ACHN (cell line): ENCODE data around the gene MEGF8.

Source experiments
- DNase-seq: peaks from one replicate; pipeline ENCODE4 v3.0.0-alpha.2; 2015
- in situ Hi-C: cut with HindIII; loops from 2 replicates; pipeline ENCODE4 v1.10.0; 2017; ENCODE audit warnings: low sequenced_read_pairs, low pct_ligation_motif_present, low pct_unique_long_range_greater_than_20kb

MEGF8 gene

DNA sequence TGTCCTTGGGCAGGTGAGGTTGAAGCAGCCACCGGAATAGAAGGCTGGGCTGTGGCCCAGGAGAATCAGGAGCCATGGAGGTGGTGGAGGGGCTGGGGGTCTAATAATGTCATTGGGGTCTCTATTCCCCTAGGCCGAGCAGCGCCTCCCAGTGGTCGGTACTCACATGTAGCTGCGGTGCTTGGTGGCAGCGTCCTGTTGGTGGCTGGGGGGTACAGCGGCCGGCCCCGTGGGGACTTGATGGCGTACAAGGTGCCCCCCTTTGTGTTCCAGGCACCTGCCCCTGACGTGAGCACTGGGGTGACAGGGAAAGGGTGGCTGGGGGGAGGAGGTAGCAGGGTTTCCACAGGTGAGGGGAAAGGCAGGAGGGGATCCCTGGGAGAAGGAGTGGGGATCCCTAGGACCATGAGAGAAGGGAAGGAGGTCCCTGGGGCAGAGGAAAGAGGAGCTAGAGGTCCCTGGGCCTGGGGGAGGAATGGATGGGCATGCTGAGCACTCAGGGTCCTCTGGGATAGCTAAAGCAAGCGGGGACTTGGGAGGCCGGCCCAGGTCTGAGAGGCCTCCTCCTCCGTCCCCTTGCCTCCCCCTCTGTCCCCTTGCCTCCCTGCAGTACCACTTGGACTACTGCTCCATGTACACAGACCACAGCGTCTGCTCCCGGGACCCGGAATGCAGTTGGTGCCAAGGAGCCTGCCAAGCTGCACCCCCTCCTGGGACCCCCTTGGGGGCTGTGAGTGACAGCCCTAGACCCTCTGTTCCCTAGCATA, 18.1 kb downstream of the MEGF8 start:
- in situ Hi-C loops, result no loop called here
- DNase-seq, result no peak

DNA sequence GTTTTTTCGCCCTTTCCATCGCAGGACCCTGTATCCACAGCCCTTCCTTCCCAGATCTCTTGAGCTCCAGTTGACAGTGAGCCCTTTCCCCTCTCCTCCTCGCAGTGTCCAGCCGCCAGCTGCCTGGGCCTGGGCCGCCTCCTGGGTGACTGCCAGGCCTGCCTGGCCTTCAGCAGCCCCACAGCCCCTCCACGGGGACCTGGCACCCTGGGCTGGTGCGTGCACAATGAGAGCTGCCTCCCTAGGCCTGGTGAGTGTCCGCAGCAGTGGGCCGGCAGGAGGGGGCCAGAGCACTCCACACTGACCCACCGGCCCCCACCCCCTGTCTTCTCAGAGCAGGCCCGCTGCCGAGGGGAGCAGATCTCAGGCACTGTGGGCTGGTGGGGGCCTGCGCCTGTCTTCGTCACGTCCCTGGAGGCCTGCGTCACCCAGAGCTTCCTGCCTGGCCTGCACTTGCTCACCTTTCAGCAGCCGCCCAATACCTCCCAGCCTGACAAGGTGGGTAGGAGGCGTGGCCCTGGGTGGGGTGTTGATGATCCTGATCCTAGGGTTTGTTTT, 19.0 kb downstream of the MEGF8 start:
- no peak for DNase-seq
- in situ Hi-C loops, result no loop called here

DNA sequence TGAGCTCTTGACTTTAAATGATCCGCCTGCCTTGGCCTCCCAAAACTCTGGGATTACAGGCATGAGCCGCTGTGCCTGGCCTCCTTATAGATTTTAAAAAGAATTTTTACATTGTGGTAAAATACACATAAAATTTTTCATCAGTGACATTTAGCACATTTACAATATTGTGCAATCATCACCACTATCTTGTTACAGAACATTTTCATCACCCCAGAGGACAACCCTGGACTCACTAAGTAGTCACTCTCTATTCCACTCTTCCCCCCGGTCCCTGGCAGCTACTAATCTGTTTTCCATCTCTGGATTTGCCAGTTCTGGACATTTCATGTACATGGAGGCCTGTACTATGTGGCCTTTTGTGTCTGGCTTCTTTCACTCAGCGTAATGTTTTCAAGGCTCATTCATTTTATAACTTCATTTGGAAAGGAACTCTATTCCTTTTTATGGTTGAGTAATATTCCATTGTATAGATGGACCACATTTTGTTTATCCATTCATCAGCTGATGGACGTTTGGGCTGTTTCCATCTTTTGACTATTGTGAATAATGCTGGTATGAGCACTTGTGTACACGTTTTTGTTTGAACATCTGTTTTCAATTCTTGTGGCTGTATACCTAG, 19.9 kb downstream of the MEGF8 start:
- no peak for DNase-seq
- in situ Hi-C loops, result no loop called here

DNA sequence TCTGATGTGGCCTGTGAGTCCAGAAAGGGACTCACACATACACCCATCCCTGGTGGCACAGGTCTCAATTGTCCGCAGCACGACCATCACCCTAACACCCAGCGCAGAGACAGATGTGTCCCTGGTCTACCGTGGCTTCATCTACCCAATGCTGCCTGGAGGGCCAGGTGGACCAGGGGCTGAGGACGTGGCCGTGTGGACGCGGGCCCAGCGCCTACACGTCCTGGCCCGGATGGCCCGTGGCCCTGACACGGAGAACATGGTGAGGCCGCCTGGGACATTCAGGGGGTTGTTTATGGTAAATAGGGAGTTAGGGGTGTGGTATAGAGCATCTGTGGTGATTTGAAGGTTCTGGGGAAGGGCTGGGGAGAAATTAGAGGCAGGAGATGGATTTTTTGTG, 22.8 kb downstream of the MEGF8 start:
- in situ Hi-C loops, result no loop called here
- DNase-seq, result no peak

DNA sequence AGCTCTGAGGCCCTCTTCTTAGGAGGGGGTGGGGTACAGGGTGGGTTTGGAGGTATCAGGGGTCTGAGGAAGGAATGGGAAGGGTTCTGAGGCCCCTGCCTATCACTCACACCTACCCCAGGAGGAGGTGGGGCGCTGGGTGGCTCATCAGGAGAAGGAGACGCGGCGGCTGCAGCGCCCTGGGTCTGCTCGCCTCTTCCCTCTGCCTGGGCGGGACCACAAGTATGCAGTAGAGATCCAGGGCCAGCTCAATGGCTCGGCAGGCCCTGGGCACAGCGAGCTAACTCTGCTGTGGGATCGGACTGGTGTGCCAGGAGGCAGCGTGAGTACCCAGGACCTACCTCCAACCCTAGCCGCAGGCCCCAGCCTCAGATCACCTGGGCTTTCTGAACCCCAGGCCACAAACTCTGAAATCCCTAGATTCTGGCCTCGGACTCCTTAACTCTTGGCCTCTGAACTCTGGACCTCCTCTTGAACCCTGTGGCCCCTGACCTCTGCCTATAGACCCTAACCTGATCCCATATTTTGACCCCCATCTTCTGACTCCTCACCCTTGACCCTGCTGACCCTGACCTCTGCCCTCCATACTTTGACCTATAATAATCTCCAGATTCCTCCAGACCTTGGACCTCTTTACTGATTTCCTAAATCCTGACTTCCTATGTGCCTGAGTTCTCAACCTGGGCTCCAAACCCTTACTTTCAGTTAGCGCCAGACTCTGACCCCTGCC, 24.1 kb downstream of the MEGF8 start:
- in situ Hi-C loops, result no loop called here
- no peak for DNase-seq

DNA sequence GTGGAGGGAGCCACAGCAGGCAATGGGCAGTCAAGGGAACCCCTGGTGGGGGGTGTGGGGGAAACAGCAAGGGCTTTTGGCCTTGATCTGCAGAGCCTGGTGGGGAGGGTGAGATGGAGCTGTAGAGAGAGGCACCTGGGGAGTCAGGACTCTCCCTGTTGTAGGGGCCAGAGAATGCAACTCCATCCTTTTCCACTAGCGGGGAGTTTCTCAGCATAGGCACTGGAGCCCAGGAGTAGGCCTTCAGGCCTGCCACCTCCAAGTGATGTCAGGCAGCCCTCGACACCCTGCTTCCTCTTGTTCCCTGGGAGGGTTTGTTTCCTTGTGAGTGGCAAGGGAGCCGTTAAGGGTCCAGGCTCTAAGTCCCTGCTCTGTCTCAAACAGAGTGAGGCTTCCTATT, 25.0 kb downstream of the MEGF8 start:
- DNase-seq, result no peak
- in situ Hi-C loops, result no loop called here

DNA sequence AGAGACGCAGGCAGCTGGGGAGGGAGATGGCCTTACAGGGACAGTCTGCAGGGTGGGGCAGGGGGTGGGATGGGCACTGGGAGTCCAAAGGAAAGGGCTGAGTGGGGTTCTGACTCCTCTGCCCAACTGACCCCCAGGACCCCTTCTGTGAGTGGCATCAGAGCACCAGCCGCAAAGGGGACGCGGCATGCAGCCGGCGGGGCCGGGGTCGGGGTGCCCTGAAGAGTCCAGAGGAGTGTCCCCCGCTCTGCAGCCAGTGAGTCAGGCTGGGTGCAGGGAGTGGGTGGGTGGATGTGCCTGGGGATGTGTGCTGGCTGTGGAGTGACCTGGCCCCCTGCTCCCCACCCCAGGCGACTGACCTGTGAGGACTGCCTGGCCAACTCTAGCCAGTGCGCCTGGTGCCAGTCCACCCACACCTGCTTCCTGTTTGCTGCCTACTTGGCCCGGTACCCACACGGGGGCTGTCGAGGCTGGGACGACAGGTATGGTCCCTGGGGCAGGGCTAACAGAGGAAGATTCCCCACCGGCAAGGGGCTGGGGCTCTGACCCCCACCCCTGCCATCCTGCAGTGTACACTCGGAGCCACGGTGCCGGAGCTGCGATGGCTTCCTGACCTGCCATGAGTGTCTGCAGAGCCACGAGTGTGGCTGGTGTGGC, 25.8 kb downstream of the MEGF8 start:
- no peak for DNase-seq

DNA sequence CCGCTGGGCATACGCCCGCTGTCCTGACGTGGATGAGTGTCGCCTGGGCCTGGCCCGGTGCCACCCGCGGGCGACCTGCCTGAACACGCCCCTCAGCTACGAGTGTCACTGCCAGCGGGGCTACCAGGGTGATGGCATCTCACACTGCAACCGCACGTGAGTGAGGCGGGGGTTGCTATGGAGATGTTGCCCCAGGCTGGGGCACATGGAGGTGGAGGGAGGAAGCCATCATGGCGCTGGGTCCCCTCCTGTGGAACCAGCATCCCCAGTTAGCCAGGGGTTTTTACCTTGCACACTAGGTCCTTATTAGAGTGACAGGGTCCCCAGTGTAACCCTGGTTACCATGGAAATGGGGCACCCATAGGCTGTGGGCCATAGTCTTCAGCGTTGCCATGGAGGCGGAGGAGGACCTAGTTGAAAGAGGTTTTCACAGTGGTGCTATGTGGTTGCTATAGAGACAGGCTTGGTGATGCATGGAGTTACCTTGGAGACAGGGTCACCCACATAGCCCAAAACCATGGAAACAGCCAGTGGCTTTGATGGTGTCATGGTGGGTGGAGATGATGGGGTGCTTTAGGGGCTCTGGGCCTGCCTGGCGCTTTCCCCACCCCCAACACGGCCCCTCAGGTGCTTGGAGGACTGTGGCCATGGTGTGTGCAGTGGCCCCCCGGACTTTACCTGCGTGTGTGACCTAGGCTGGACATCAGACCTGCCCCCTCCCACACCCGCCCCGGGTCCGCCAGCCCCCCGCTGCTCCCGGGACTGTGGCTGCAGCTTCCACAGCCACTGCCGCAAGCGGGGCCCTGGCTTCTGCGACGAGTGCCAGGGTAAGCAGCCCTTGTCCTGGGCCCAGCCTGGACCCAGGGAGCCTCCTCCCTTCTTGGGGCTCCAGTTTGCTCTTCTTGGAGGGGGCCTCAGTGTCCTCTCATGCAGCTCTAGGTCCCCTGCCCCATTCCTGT, 27.1 kb downstream of the MEGF8 start:
- in situ Hi-C loops, result no loop called here
- no peak for DNase-seq

More for the DNA sequence above, 25.8 kb downstream of the MEGF8 start:
- in situ Hi-C loops, result no loop called here

DNA sequence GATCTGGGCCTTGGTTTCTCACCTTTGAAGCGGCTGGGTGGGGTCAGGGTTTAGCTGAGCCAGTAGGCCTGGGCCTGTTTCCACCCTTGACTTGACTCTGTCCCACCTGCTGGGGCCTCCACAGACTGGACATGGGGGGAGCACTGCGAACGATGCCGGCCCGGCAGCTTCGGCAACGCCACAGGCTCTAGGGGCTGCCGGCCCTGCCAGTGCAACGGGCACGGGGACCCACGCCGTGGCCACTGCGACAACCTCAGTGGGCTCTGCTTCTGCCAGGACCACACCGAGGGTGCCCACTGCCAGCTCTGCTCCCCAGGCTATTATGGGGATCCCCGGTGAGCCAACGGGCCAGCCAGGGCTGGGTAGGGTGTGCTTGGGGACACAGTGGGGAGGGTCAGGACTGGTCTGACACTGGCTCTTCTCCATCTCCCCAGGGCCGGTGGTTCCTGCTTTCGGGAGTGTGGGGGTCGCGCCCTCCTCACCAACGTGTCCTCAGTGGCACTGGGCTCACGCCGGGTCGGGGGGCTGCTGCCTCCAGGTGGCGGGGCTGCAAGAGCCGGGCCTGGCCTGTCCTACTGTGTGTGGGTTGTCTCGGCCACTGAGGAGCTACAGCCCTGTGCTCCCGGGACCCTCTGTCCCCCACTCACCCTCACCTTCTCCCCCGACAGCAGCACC, 28.0 kb downstream of the MEGF8 start:
- no peak for DNase-seq
- in situ Hi-C loops, result no loop called here

DNA sequence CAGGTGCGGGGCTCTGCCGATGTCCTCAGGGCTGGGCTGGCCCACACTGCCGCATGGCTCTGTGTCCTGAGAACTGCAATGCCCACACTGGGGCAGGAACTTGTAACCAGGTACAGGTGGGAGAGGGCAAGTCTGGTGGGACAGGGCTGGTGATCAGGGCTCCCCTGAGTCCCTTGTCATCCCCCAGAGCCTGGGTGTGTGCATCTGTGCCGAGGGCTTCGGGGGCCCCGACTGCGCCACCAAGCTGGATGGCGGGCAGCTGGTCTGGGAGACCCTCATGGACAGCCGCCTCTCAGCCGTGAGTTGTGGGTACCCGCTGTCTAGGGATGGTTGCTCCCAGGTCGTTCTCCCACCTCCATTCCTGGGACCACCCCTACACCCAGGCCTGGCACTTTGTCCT, 30.5 kb downstream of the MEGF8 start:
- no peak for DNase-seq
- in situ Hi-C loops, result no loop called here

DNA sequence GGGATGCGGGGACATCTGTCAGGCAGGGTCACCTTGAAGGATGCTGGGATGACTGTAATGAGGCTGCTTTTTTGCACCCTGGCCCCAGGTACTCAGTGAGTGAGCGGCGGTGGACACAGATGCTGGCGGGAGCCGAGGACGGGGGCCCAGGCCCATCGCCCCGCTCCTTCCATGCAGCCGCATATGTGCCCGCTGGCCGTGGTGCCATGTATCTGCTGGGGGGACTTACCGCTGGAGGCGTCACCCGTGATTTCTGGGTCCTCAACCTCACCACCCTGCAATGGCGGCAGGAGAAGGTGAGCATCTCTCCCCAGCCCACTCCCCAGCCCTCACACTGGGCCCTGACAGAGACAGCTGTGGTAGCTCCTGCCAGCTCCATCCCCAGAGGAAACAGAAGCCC, 31.3 kb downstream of the MEGF8 start:
- in situ Hi-C loops, result no loop called here
- DNase-seq, result no peak

DNA sequence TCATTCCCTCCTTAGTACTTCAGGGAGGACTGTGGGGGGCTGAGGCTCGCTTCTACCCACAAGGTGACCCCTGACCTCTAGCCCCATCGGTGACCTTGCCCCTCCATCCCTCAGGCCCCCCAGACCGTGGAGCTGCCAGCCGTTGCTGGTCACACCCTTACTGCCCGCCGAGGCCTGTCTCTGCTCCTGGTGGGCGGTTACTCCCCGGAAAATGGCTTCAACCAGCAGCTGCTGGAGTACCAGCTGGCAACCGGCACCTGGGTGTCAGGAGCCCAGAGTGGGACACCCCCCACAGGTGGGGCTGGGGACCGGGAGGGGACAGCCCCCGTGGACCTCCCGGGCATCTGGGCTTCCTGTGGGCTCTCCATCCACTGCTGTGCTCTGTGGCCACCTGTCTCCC, 31.9 kb downstream of the MEGF8 start:
- DNase-seq, result no peak
- in situ Hi-C loops, result no loop called here

DNA sequence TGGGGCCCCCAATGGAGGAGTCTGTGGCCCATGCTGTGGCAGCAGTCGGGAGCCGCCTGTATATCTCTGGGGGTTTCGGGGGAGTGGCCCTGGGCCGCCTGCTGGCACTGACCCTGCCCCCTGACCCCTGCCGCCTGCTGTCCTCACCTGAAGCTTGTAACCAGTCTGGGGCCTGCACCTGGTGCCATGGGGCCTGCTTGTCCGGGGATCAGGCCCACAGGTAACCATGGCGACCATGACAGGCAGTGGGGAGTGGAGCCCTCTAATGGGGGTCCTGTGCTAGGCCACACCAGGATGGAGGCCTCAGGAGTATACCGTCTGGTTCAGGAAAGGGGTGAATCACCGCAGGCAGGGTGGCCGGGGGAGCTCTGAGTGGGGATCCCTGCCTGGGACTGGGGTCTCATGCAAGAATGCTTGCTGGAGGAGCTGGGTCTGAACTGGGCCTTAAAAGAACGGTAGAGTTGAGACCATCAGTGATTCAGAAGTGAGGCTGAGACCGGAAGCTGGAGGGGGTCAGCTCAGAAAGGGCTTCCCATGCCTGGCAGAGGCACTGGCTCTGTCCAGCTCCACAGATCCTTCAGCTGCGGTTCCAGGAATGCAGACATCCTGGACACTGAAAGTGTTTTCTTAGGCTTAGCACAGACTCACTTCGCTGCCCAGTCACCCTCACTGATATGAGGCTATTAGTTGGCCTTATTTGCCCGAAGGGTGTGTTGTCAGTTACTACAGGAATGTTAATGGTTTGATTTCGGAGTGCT, 35.5 kb downstream of the MEGF8 start:
- in situ Hi-C loops, result no loop called here
- DNase-seq, result no peak

DNA sequence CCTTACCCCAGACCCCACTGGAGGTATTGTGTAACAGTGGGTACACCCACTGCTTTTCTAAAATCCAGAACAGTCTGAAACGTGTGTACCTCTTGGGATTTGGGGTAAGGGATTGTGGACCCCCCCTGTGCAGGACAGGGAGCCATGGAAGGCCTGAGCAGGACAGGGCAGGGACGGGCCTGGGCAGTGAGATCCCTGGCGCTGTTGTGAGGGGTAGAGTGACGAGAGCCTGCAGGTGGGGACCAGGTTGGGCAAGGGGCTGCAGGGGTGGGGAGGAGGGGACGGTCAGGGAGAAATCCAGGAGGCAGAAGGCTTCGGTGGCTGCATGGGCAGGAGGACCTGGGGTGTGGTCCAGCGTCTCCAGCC, 36.1 kb downstream of the MEGF8 start:
- no peak for DNase-seq
- in situ Hi-C loops, result no loop called here

DNA sequence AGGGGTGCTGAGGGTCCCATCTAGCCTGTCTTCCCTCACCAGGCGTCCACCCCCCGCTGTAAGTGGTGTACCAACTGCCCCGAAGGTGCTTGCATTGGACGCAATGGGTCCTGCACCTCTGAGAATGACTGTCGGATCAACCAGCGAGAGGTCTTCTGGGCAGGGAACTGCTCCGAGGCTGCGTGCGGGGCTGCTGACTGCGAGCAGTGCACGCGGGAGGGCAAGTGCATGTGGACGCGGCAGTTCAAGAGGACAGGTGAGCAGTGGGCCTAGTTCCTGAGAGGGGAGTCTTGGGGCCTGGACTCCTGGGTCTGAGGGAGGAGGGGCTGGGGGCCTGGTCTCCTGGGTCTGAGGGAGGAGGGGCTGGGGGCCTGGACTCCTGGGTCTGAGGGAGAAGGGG, 36.9 kb downstream of the MEGF8 start:
- DNase-seq, result no peak
- in situ Hi-C loops, result no loop called here

DNA sequence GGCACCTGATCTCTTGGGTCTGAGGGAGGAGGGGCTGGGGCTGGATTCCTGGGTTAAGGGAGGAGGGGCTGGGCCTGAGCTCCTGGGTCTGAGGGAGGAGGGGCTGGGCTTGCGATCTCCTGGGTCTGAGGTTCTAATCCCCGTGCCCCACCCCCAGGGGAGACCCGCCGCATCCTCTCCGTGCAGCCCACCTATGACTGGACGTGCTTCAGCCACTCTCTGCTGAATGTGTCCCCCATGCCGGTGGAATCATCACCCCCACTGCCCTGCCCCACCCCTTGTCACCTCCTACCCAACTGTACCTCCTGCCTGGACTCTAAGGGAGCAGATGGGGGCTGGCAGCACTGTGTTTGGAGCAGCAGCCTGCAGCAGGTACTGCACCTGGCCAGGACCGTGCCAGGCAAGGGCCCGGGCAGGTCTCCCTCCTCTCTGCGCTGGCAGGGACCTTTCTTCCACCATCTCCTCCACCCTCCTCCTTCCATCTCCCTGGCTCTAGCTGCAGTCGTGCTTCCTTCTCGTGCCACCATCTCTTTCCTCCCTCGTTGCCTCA, 37.5 kb downstream of the MEGF8 start:
- no peak for DNase-seq
- in situ Hi-C loops, result no loop called here
